CD8-positive, alpha-beta memory T cell (primary cell): ENCODE measurements around the gene SKI. TPM values are rescaled to one million over a fixed set of nuclear protein-coding genes. Genes with fewer than 3 reads are reported as not detected.
A peak's percentile ranks its signal among the peaks of the same experiment; 100 is the strongest.

ENCODE experiments used
- CTCF ChIA-PET: fragments of 350-600 bp; sonication (Branson Sonifier 250); formaldehyde crosslinking; loops from one replicate; lab custom pipeline; 2021; ENCODE audit warnings: antibody characterized with exemption; lab: Charles Lee
- POLR2A ChIA-PET: fragments of 350-600 bp; sonication (Branson Sonifier 250); formaldehyde crosslinking; loops from one replicate; lab custom pipeline; 2021; ENCODE audit warnings: antibody characterized with exemption; lab: Charles Lee
- DNase-seq, 5 donors: peaks; one replicate each; pipeline versions ENCODE4 v3.0.0 to v3.0.0-alpha.2; 2020 to 2022; ENCODE audit warnings: mixed read lengths in 1 of 5
- H3K27ac ChIP-seq: one replicate; pipeline ENCODE4 v1.7.0; 2013; ENCODE audit warnings: low read depth, mild to moderate bottlenecking, low read length, moderate library complexity
- H3K27me3 ChIP-seq: 2 replicates; pipeline ENCODE4 v1.7.0; 2013; ENCODE audit warnings: low read length, mild to moderate bottlenecking; ENCODE audit not compliant: insufficient read depth, poor library complexity, severe bottlenecking
- H3K36me3 ChIP-seq: 2 replicates; pipeline ENCODE4 v1.7.0; 2013; ENCODE audit warnings: mild to moderate bottlenecking, low read length, moderate library complexity; ENCODE audit not compliant: insufficient read depth
- H3K4me1 ChIP-seq: 2 replicates; pipeline ENCODE4 v1.7.0; 2013; ENCODE audit warnings: mild to moderate bottlenecking, low read length, moderate library complexity; ENCODE audit not compliant: insufficient read depth
- H3K4me3 ChIP-seq: 2 replicates; pipeline ENCODE4 v1.7.0; 2013; ENCODE audit warnings: mild to moderate bottlenecking, low read length
- H3K9me3 ChIP-seq: 2 replicates; pipeline ENCODE4 v1.7.0; 2013; ENCODE audit warnings: mild to moderate bottlenecking, low read length
- H3K27ac Mint-ChIP-seq, 8 donors: one replicate each; pipeline ENCODE4 v1.8.0; 2020 to 2021; ENCODE audit warnings: mixed read lengths in 8 of 8, mild to moderate bottlenecking in 6 of 8, inconsistent platforms in 3 of 8, moderate library complexity in 3 of 8
- H3K27me3 Mint-ChIP-seq, 2 donors: one replicate each; pipeline ENCODE4 v1.8.0; 2020 to 2021; ENCODE audit warnings: mixed read lengths in 2 of 2, mild to moderate bottlenecking in 1 of 2, moderate library complexity in 1 of 2
- H3K36me3 Mint-ChIP-seq, 3 donors: one replicate each; pipeline ENCODE4 v1.8.0; 2020 to 2021; ENCODE audit warnings: mixed read lengths in 3 of 3, inconsistent platforms in 1 of 3, mild to moderate bottlenecking in 1 of 3
- H3K4me1 Mint-ChIP-seq, 3 donors: one replicate each; pipeline ENCODE4 v1.8.0; 2020 to 2021; ENCODE audit warnings: mixed read lengths in 3 of 3, inconsistent platforms in 1 of 3, mild to moderate bottlenecking in 1 of 3
- H3K4me3 Mint-ChIP-seq, 7 donors: one replicate each; pipeline ENCODE4 v1.8.0; 2020 to 2021; ENCODE audit warnings: mixed read lengths in 7 of 7, mild to moderate bottlenecking in 6 of 7, moderate library complexity in 4 of 7, inconsistent platforms in 2 of 7
- H3K9me3 Mint-ChIP-seq, 5 donors: one replicate each; pipeline ENCODE4 v1.8.0; 2020 to 2022; ENCODE audit warnings: mixed read lengths in 5 of 5, mild to moderate bottlenecking in 3 of 5, moderate library complexity in 2 of 5, inconsistent platforms in 1 of 5
- polyA plus RNA-seq: library from polyadenylated mRNA; unstranded; fragments of 300-500 nt; fragmentation: Illumina TruSeq; gene quantifications from one replicate; pipeline ENCODE4 v1.2.3, GENCODE V29; 2021
- total RNA-seq, 2 experiments: library from RNA; stranded (reverse); gene quantifications; one replicate each; pipeline ENCODE4 v1.2.3, GENCODE V29; 2021

SKI gene
- total and polyA plus RNA-seq, 3 experiments from 2014 or later, result 0.94 to 38.4 (median 35.9) TPM

- no peaks in the 10 kb centered on the region for H3K36me3 Mint-ChIP-seq
- no peak for DNase-seq
- H3K27me3 ChIP-seq, result no peaks in the 10 kb centered on the region
- H3K4me1 Mint-ChIP-seq, result no peaks in the 10 kb centered on the region
- no peaks in the 10 kb centered on the region for H3K4me1 ChIP-seq
- no peak overlapping the region for H3K4me3 ChIP-seq
- no peak overlapping the region for H3K4me3 Mint-ChIP-seq
- H3K36me3 ChIP-seq, result no peaks in the 10 kb centered on the region
- H3K27me3 Mint-ChIP-seq, result no peaks in the 10 kb centered on the region
- CTCF ChIA-PET, result no interaction called here
- POLR2A ChIA-PET, result no interaction called here
- H3K27ac Mint-ChIP-seq, result no peak overlapping the region
- H3K27ac ChIP-seq, result no peak overlapping the region
- no peaks in the 10 kb centered on the region for H3K9me3 ChIP-seq
- H3K9me3 Mint-ChIP-seq, result no peaks in the 10 kb centered on the region
These were observed 115.2 kb downstream of the SKI start for GRCh38 chr1:2343023-2343935.

DNA sequence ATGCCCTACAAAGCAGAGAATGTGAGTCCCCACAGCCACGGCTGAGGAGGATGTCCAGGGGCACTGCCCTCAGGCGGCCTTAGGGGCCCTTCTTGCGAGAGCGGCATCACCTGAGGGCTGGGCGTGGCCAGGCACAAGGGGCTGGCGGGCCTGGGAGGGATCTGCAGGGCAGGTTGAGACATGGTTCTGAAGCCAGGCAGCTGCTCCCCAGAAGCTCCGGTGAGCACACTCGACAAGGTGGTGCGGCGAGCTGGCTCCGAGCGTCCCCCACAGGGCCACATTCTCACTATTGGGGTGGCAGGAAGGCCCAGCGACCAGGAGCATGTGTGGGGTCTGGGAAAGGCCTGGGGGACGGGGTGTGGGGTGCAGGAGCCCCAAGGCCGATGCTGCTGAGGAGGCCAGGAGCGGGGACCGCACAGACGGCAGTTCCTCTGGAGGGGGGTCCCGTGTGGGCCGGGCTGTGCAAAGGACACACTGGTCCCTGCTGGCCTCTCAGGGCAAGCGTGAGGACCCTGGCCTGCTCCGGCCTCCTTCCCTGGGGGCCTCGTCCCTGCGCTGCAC is 116.1 kb downstream of the SKI start:
- POLR2A ChIA-PET, result no interaction called here
- Mint-ChIP-seq H3K27me3 (no peaks in the 10 kb centered on the region), H3K36me3 (no peaks in the 10 kb centered on the region)

GRCh38 chr1:2344744-2345296 is 116.7 kb downstream of the SKI start:
- H3K36me3 Mint-ChIP-seq, result no peaks in the 10 kb centered on the region
- no peaks in the 10 kb centered on the region for H3K4me1 Mint-ChIP-seq
- DNase-seq, result peak in 1 of 5 donors; percentile 43
- H3K27me3 Mint-ChIP-seq, result no peaks in the 10 kb centered on the region
- H3K36me3 ChIP-seq, result no peaks in the 10 kb centered on the region
- H3K27me3 ChIP-seq, result no peaks in the 10 kb centered on the region
- no peak overlapping the region for H3K4me3 Mint-ChIP-seq
- no peaks in the 10 kb centered on the region for H3K9me3 ChIP-seq
- H3K4me1 ChIP-seq, result no peaks in the 10 kb centered on the region
- CTCF ChIA-PET, result no interaction called here
- H3K4me3 ChIP-seq, result no peak overlapping the region
- H3K27ac ChIP-seq, result no peak overlapping the region
- H3K9me3 Mint-ChIP-seq, result no peaks in the 10 kb centered on the region
- POLR2A ChIA-PET, result no interaction called here
- no peak overlapping the region for H3K27ac Mint-ChIP-seq

More for the DNA sequence above, 116.1 kb downstream of the SKI start:
- Mint-ChIP-seq H3K4me1 (no peaks in the 10 kb centered on the region), H3K9me3 (no peaks in the 10 kb centered on the region), H3K4me3 (no peak overlapping the region), H3K27ac (no peak overlapping the region)
- DNase-seq, result peak in 1 of 5 donors; percentile 37
- H3K4me3 ChIP-seq, result no peak overlapping the region
- no peaks in the 10 kb centered on the region for H3K9me3 ChIP-seq
- CTCF ChIA-PET, result no interaction called here
- no peaks in the 10 kb centered on the region for H3K36me3 ChIP-seq
- H3K4me1 ChIP-seq, result no peaks in the 10 kb centered on the region
- no peaks in the 10 kb centered on the region for H3K27me3 ChIP-seq
- no peak overlapping the region for H3K27ac ChIP-seq

GRCh38 chr1:2345297-2346075 is 117.4 kb downstream of the SKI start:
- no peak for DNase-seq
- H3K4me3 ChIP-seq, result no peak overlapping the region
- Mint-ChIP-seq H3K27ac (peak overlapping the region in 1 of 8 donors; percentile 30), H3K9me3 (no peaks in the 10 kb centered on the region), H3K27me3 (no peaks in the 10 kb centered on the region), H3K4me1 (no peaks in the 10 kb centered on the region), H3K36me3 (no peaks in the 10 kb centered on the region), H3K4me3 (no peak overlapping the region)
- H3K4me1 ChIP-seq, result no peaks in the 10 kb centered on the region
- no peaks in the 10 kb centered on the region for H3K27me3 ChIP-seq
- ChIA-PET CTCF (no interaction called here), POLR2A (no interaction called here)
- no peak overlapping the region for H3K27ac ChIP-seq
- no peaks in the 10 kb centered on the region for H3K9me3 ChIP-seq
- no peaks in the 10 kb centered on the region for H3K36me3 ChIP-seq

GRCh38 chr1:2346691-2347408 is 118.7 kb downstream of the SKI start:
- Mint-ChIP-seq H3K9me3 (no peaks in the 10 kb centered on the region), H3K36me3 (no peaks in the 10 kb centered on the region), H3K27me3 (no peaks in the 10 kb centered on the region), H3K4me3 (no peak overlapping the region), H3K27ac (no peak overlapping the region), H3K4me1 (no peaks in the 10 kb centered on the region)
- CTCF ChIA-PET, result interaction anchor here (1.5 kb wide), 1 partner anchor 35 kb away, joined by 4 read pairs; no protein-coding TSS in a partner anchor
- no peak overlapping the region for H3K4me3 ChIP-seq
- no peaks in the 10 kb centered on the region for H3K4me1 ChIP-seq
- no peaks in the 10 kb centered on the region for H3K27me3 ChIP-seq
- DNase-seq, result peak in 1 of 5 donors; percentile 21
- POLR2A ChIA-PET, result no interaction called here
- no peaks in the 10 kb centered on the region for H3K36me3 ChIP-seq
- no peaks in the 10 kb centered on the region for H3K9me3 ChIP-seq
- H3K27ac ChIP-seq, result no peak overlapping the region

GRCh38 chr1:2347409-2347785 is 119.3 kb downstream of the SKI start:
- Mint-ChIP-seq H3K27ac (no peak overlapping the region), H3K36me3 (no peaks in the 10 kb centered on the region), H3K27me3 (no peaks in the 10 kb centered on the region), H3K4me3 (no peak overlapping the region), H3K9me3 (no peaks in the 10 kb centered on the region), H3K4me1 (no peaks in the 10 kb centered on the region)
- ChIA-PET CTCF (interaction anchor here (1.5 kb wide), 1 partner anchor 34 kb away, joined by 4 read pairs; no protein-coding TSS in a partner anchor), POLR2A (no interaction called here)
- no peak overlapping the region for H3K27ac ChIP-seq
- no peak overlapping the region for H3K4me3 ChIP-seq
- DNase-seq, result peak in 1 of 5 donors; percentile 13
- no peaks in the 10 kb centered on the region for H3K36me3 ChIP-seq
- no peaks in the 10 kb centered on the region for H3K9me3 ChIP-seq
- H3K4me1 ChIP-seq, result no peaks in the 10 kb centered on the region
- no peaks in the 10 kb centered on the region for H3K27me3 ChIP-seq

GRCh38 chr1:2347896-2348295 is 119.8 kb downstream of the SKI start:
- Mint-ChIP-seq H3K27ac (no peak overlapping the region), H3K36me3 (no peaks in the 10 kb centered on the region), H3K9me3 (no peaks in the 10 kb centered on the region), H3K4me3 (no peak overlapping the region), H3K4me1 (no peaks in the 10 kb centered on the region), H3K27me3 (no peaks in the 10 kb centered on the region)
- no peaks in the 10 kb centered on the region for H3K36me3 ChIP-seq
- DNase-seq, result peak in 1 of 5 donors; percentile 40
- no peaks in the 10 kb centered on the region for H3K4me1 ChIP-seq
- POLR2A ChIA-PET, result no interaction called here
- H3K9me3 ChIP-seq, result no peaks in the 10 kb centered on the region
- no peak overlapping the region for H3K27ac ChIP-seq
- CTCF ChIA-PET, result interaction anchor here (1.5 kb wide), 1 partner anchor 34 kb away, joined by 4 read pairs; no protein-coding TSS in a partner anchor
- no peaks in the 10 kb centered on the region for H3K27me3 ChIP-seq
- no peak overlapping the region for H3K4me3 ChIP-seq
